Naive thymus-derived CD4-positive, alpha-beta T cell (primary cell): Measurements from ENCODE around the gene CLIC2. TPM values are rescaled to one million over a fixed set of nuclear protein-coding genes. Genes with fewer than 3 reads are reported as not detected.
"Not testable (repeated sequence)": the region's sequence is repeated elsewhere in the genome, so short reads cannot be mapped to it uniquely, and the experiment has no call there.

Experiments
- ATAC-seq: fragments of 150-1000 bp; cut with Tn5 transposase; 2 replicates; pipeline ENCODE4 v1.10.0; 2021; ENCODE audit warnings: mild to moderate bottlenecking, moderate library complexity
- CTCF ChIA-PET: fragments of 350-600 bp; sonication (Branson Sonifier 250); formaldehyde crosslinking; loops from one replicate; lab custom pipeline; 2021; ENCODE audit warnings: antibody characterized with exemption; lab: Charles Lee
- POLR2A ChIA-PET: fragments of 350-600 bp; sonication (Branson Sonifier 250); formaldehyde crosslinking; loops from one replicate; lab custom pipeline; 2021; ENCODE audit warnings: antibody characterized with exemption, inconsistent platforms; lab: Charles Lee
- DNase-seq, 9 donors: peaks; one replicate each; pipeline versions ENCODE4 v3.0.0 to v3.0.0-alpha.2; 2020 to 2022; ENCODE audit warnings: mixed read lengths in 1 of 9
- H3K27ac ChIP-seq: one replicate; pipeline ENCODE4 v1.7.0; 2013; ENCODE audit warnings: mild to moderate bottlenecking, low read depth, low read length, moderate library complexity
- H3K27me3 ChIP-seq, 2 donors: one replicate each; pipeline ENCODE4 v1.7.0; 2013; ENCODE audit warnings: low read length in 2 of 2, mild to moderate bottlenecking in 2 of 2, moderate library complexity in 2 of 2; ENCODE audit not compliant: control insufficient read depth in 2 of 2, insufficient read depth in 2 of 2
- H3K36me3 ChIP-seq, 3 experiments: 1 replicate in 2 of 3; 2 replicates in 1 of 3; pipeline ENCODE4 v1.7.0; 2013; ENCODE audit warnings: low read length in 3 of 3, mild to moderate bottlenecking in 3 of 3, moderate library complexity in 1 of 3; ENCODE audit not compliant: insufficient read depth in 3 of 3, control insufficient read depth in 2 of 3
- H3K4me1 ChIP-seq, 2 donors: one replicate each; pipeline ENCODE4 v1.7.0; 2013; ENCODE audit warnings: low read length in 2 of 2, mild to moderate bottlenecking in 2 of 2, moderate library complexity in 1 of 2; ENCODE audit not compliant: control insufficient read depth in 2 of 2, insufficient read depth in 2 of 2
- H3K4me3 ChIP-seq: 2 replicates; pipeline ENCODE4 v1.7.0; 2013; ENCODE audit warnings: mild to moderate bottlenecking, low read length
- H3K9me3 ChIP-seq, 3 experiments: 1 replicate in 2 of 3; 2 replicates in 1 of 3; pipeline ENCODE4 v1.7.0; 2013; ENCODE audit warnings: low read length in 3 of 3; ENCODE audit not compliant: control insufficient read depth in 2 of 3
- H3K27ac Mint-ChIP-seq, 9 donors: one replicate each; pipeline ENCODE4 v1.8.0; 2020 to 2022; ENCODE audit warnings: mixed read lengths in 9 of 9, mild to moderate bottlenecking in 8 of 9, moderate library complexity in 5 of 9, inconsistent platforms in 2 of 9
- H3K27me3 Mint-ChIP-seq, 5 donors: one replicate each; pipeline ENCODE4 v1.8.0; 2021 to 2022; ENCODE audit warnings: mixed read lengths in 5 of 5, mild to moderate bottlenecking in 1 of 5
- H3K36me3 Mint-ChIP-seq, 5 donors: one replicate each; pipeline ENCODE4 v1.8.0; 2020 to 2022; ENCODE audit warnings: mixed read lengths in 5 of 5, mild to moderate bottlenecking in 3 of 5, inconsistent platforms in 1 of 5
- H3K4me1 Mint-ChIP-seq, 7 donors: one replicate each; pipeline ENCODE4 v1.8.0; 2020 to 2022; ENCODE audit warnings: mixed read lengths in 7 of 7, mild to moderate bottlenecking in 3 of 7, inconsistent platforms in 1 of 7
- H3K4me3 Mint-ChIP-seq, 10 donors: one replicate each; pipeline ENCODE4 v1.8.0; 2020 to 2022; ENCODE audit warnings: mild to moderate bottlenecking in 10 of 10, mixed read lengths in 10 of 10, moderate library complexity in 6 of 10, inconsistent platforms in 2 of 10
- H3K9me3 Mint-ChIP-seq, 11 donors: one replicate each; pipeline ENCODE4 v1.8.0; 2020 to 2022; ENCODE audit warnings: mixed read lengths in 11 of 11, mild to moderate bottlenecking in 4 of 11, inconsistent platforms in 1 of 11, moderate library complexity in 1 of 11
- intact Hi-C, 2 donors: fragments of 100-400 bp; cut with micrococcal nuclease; formaldehyde crosslinking; loops; one replicate each; pipeline ENCODE4 v1.15.1; 2023
- polyA plus RNA-seq, 2 donors: library from polyadenylated mRNA; unstranded; fragments of 300-500 nt; fragmentation: Illumina TruSeq; gene quantifications; one replicate each; pipeline ENCODE4 v1.2.3, GENCODE V29; 2021
- total RNA-seq, 6 experiments: library from RNA in 5 of 6; stranded (reverse) in 5 of 6; gene quantifications; 1 replicate in 5 of 6; 2 replicates in 1 of 6; pipeline ENCODE4 v1.2.3 and lab custom pipeline; 2021 to 2026

CLIC2 gene
- total RNA-seq (1 to 10 TPM in 4 of 5 experiments, under 1 TPM in 1; 0.90 to 2.1 (median 1.4) TPM), polyA plus RNA-seq (under 1 TPM in 1 of 2 donors, not detected in 1; 0.13 TPM), total RNA-seq (lab: John Stamatoyannopoulos, UW) (not detected)

DNA sequence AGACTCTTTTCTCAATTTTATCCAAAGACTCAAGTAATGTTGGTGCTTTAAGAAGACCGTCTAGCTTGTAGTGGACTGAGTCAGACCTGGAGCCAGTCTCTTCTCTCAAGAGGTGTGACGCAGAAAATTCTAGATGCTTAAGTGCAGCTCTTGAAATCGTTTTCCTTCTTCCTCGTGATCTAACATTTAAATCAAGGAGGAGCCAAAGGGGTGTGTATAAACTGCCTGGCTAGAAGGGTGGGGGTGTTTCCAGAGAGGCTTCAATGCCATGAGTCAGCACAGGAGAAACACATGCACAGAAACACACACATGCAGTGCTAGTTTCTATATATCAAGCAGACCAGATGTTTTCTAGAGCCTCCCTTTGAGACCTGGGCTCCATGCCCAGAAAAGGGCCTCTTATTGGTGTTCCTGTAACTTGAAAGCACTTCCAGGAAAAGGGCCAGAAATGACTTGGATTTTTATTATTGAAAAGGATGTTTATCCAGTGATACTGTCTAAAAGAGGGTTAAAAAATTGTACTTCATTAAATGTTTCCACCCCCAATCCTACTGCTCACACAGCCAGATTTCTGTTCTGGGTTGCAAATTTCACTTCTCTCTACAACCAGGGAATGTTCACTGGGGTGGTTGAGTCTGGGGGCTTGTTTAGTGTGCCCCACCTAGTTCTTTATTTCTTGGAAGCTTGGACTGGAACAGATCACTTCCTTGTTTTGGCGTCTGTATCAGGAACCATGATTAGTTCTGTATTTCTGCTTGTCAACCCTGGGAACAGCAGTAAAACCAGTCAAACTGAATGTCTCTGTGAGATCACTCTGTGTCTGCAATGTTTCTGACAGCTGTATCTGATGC is at the start of gene CLIC2:
TSS of gene CLIC2 (minus strand) at position 129 of the 851 bp plus-strand sequence. CDS start 187 bp downstream, outside the sequence.
- Mint-ChIP-seq H3K9me3 (peaks cover 0 to under 1% (median 0%) of the 10 kb centered on the region in 11 donors), H3K27ac (no peak within 1 kb of the TSS), H3K36me3 (no peaks in the 10 kb centered on the region), H3K4me3 (no peak within 1 kb of the TSS), H3K4me1 (peaks cover 0 to 2% (median 0%) of the 10 kb centered on the region in 7 donors), H3K27me3 (peaks cover 0 to 7% (median 5%) of the 10 kb centered on the region in 5 donors)
- Histone ChIP-seq H3K27ac (no peak within 1 kb of the TSS), H3K36me3 (no peaks in the 10 kb centered on the region), H3K4me3 (no peak within 1 kb of the TSS), H3K9me3 (no peaks in the 10 kb centered on the region), H3K27me3 (no peaks in the 10 kb centered on the region), H3K4me1 (no peaks in the 10 kb centered on the region)
- ATAC-seq (peak; percentile 65), DNase-seq (no peak)
- intact Hi-C loops: no loop called here
- ChIA-PET POLR2A (no interaction called here), CTCF (no interaction called here)

- H3K27me3 ChIP-seq, H3K27ac Mint-ChIP-seq, H3K27me3 Mint-ChIP-seq, POLR2A ChIA-PET, H3K4me3 Mint-ChIP-seq, DNase-seq, H3K9me3 Mint-ChIP-seq, H3K4me1 ChIP-seq, H3K9me3 ChIP-seq, intact Hi-C loops, H3K36me3 ChIP-seq, H3K4me3 ChIP-seq, H3K27ac ChIP-seq, CTCF ChIA-PET: not testable (repeated sequence)
- Mint-ChIP-seq H3K4me1 (peaks cover 0 to 12% (median 11%) of the 10 kb centered on the region in 7 donors), H3K36me3 (peaks cover 0 to 11% (median 0%) of the 10 kb centered on the region in 5 donors)
- peak; percentile 73 for ATAC-seq
Measured at GRCh38 chrX:155382529-155382967, 48.1 kb upstream of the CLIC2 start.

- H3K27me3 ChIP-seq, H3K4me1 ChIP-seq, POLR2A ChIA-PET, DNase-seq, H3K27ac Mint-ChIP-seq, H3K27me3 Mint-ChIP-seq, H3K36me3 ChIP-seq, H3K36me3 Mint-ChIP-seq, H3K4me1 Mint-ChIP-seq, intact Hi-C loops, H3K9me3 Mint-ChIP-seq, CTCF ChIA-PET, H3K9me3 ChIP-seq, H3K4me3 ChIP-seq, H3K27ac ChIP-seq, H3K4me3 Mint-ChIP-seq: not testable (repeated sequence)
- peak; percentile 80 for ATAC-seq
Measured at GRCh38 chrX:155381843-155382528, 47.6 kb upstream of the CLIC2 start, which contains the start of gene F8A2. F8A2 (plus strand) TSS chrX:155382095; CDS start chrX:155382115, 20 bp downstream.

GRCh38 chrX:155379802-155380201 is 45.4 kb upstream of the CLIC2 start:
- H3K4me1 ChIP-seq, H3K27me3 ChIP-seq, H3K4me1 Mint-ChIP-seq, CTCF ChIA-PET, DNase-seq, H3K4me3 ChIP-seq, intact Hi-C loops, H3K9me3 ChIP-seq, H3K27ac ChIP-seq, H3K27me3 Mint-ChIP-seq, POLR2A ChIA-PET, H3K27ac Mint-ChIP-seq, H3K36me3 ChIP-seq, H3K9me3 Mint-ChIP-seq, H3K4me3 Mint-ChIP-seq, H3K36me3 Mint-ChIP-seq: not testable (repeated sequence)
- peak; percentile 26 for ATAC-seq

DNA sequence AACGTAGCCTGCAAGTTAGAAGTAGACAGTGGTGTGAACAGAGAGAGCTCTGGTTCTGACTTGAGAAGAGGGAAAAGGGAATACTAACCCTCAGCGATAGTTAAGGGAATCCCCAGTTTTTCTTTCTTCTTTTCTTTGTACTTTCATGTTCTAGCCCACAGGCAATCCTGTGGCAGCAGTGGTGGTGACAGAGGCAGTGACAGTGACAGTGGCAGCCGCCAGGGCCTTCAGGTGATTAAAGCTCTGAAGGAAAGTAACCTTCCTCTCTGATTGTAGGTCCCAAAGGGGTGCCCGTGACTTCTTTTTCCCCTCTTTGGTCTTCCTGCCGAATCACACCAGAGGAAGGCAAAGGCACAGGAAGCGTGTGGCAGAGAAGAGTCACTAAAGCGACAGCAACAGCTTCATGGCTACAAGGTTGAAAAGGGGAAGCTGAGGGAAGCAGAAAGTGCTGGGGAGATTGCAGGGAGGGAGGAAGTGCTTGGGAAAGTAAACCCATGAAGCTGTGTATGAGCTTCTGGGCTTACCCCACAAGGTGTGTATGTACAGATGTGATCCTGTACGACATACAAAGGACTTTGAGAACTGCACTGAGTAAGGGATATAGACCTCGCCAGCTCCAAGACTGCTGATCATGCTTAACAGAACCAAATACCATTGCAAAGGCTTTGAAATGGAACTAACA is 39.5 kb upstream of the CLIC2 start:
- H3K27ac Mint-ChIP-seq, H3K4me3 Mint-ChIP-seq, H3K9me3 Mint-ChIP-seq, H3K9me3 ChIP-seq, H3K36me3 ChIP-seq, H3K4me1 Mint-ChIP-seq, CTCF ChIA-PET, H3K27me3 Mint-ChIP-seq, H3K27me3 ChIP-seq, H3K36me3 Mint-ChIP-seq, H3K4me3 ChIP-seq, H3K4me1 ChIP-seq, POLR2A ChIA-PET, H3K27ac ChIP-seq, intact Hi-C loops, DNase-seq: not testable (repeated sequence)
- peak; percentile 83 for ATAC-seq

DNA sequence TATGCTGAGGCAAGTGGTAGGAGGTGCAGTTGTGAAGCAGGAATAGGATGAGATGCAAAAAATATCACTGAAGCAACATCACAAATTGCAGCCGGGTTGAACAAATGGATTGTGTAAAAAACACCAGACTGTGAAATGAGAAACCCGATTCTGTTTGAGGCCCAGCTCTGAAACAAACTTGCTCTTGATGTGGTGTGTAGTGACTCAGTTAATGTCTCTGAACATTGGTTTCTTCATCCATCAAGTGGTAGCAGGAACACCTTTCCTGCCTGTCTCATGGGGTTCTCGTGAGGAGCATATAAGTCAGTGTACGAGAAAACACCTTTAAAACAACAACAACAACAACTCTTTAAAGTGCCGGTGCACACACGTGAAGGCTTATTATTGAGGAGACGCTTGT is 29.3 kb upstream of the CLIC2 start:
- H3K27ac ChIP-seq, H3K27me3 Mint-ChIP-seq, H3K36me3 ChIP-seq, H3K9me3 Mint-ChIP-seq, POLR2A ChIA-PET, intact Hi-C loops, H3K27ac Mint-ChIP-seq, H3K27me3 ChIP-seq, CTCF ChIA-PET, ATAC-seq, H3K9me3 ChIP-seq, DNase-seq, H3K4me1 Mint-ChIP-seq, H3K4me3 ChIP-seq, H3K36me3 Mint-ChIP-seq, H3K4me3 Mint-ChIP-seq, H3K4me1 ChIP-seq: not testable (repeated sequence)
